Mesenchymal stem cell (in vitro differentiated cells and primary cell): Measurements from ENCODE around the gene ADAMTS19.

Experiments
- DNase-seq: peaks from one replicate; pipeline ENCODE4 v3.0.0-alpha.2; 2013
- H2AFZ ChIP-seq: one replicate; pipeline ENCODE4 v1.6.1; 2013; ENCODE audit warnings: low read depth, mild to moderate bottlenecking, control low read depth, inconsistent platforms, low read length, moderate library complexity
- H2AK5ac ChIP-seq: 2 replicates; pipeline ENCODE4 v1.6.1; 2013; ENCODE audit warnings: low read length, moderate library complexity, mild to moderate bottlenecking, inconsistent platforms; ENCODE audit not compliant: severe bottlenecking
- H2BK120ac ChIP-seq: one replicate; pipeline ENCODE4 v1.6.1; 2013; ENCODE audit warnings: low read depth, mild to moderate bottlenecking, inconsistent platforms, low read length, moderate library complexity
- H2BK12ac ChIP-seq, 2 experiments: one replicate each; pipeline ENCODE4 v1.6.1; 2013; ENCODE audit warnings: inconsistent platforms in 2 of 2, low read length in 2 of 2, mild to moderate bottlenecking in 2 of 2, moderate library complexity in 2 of 2, control low read depth in 1 of 2
- H2BK15ac ChIP-seq: one replicate; pipeline ENCODE4 v1.6.1; 2013; ENCODE audit warnings: mild to moderate bottlenecking, low read depth, inconsistent platforms; ENCODE audit not compliant: poor library complexity, severe bottlenecking
- H2BK5ac ChIP-seq: 2 replicates; pipeline ENCODE4 v1.6.1; 2013; ENCODE audit warnings: low read depth, mild to moderate bottlenecking, low read length, control low read depth, inconsistent platforms; ENCODE audit not compliant: poor library complexity, severe bottlenecking
- H3K14ac ChIP-seq, 2 experiments: one replicate each; pipeline ENCODE4 v1.6.1; 2013; ENCODE audit warnings: inconsistent platforms in 2 of 2, low read length in 2 of 2, control low read depth in 1 of 2, mild to moderate bottlenecking in 1 of 2, moderate library complexity in 1 of 2
- H3K18ac ChIP-seq, 2 experiments: one replicate each; pipeline ENCODE4 v1.6.1; 2013; ENCODE audit warnings: inconsistent platforms in 2 of 2, low read length in 2 of 2, control low read depth in 1 of 2, low read depth in 1 of 2, mild to moderate bottlenecking in 1 of 2
- H3K23ac ChIP-seq, 2 experiments: one replicate each; pipeline ENCODE4 v1.6.1; 2013; ENCODE audit warnings: inconsistent platforms in 2 of 2, low read length in 2 of 2, mild to moderate bottlenecking in 2 of 2, moderate library complexity in 2 of 2, control low read depth in 1 of 2
- H3K27ac ChIP-seq: 2 replicates; pipeline ENCODE4 v1.5.1; 2013; ENCODE audit warnings: mild to moderate bottlenecking, moderate library complexity, low read length, control low read depth, inconsistent platforms; ENCODE audit not compliant: poor library complexity, severe bottlenecking
- H3K27me3 ChIP-seq, 2 experiments: 2 replicates each; pipeline versions ENCODE4 v1.6.1 to v1.7.0; 2013; ENCODE audit warnings: low read length in 2 of 2, mild to moderate bottlenecking in 2 of 2, moderate library complexity in 2 of 2, control low read depth in 1 of 2, inconsistent platforms in 1 of 2; ENCODE audit not compliant: control insufficient read depth in 1 of 2, insufficient read depth in 1 of 2
- H3K36me3 ChIP-seq, 2 experiments: 2 replicates each; pipeline versions ENCODE4 v1.6.1 to v1.7.0; 2013; ENCODE audit warnings: low read length in 2 of 2, control low read depth in 1 of 2, inconsistent platforms in 1 of 2, low read depth in 1 of 2, mild to moderate bottlenecking in 1 of 2; ENCODE audit not compliant: insufficient read depth in 2 of 2, control insufficient read depth in 1 of 2
- H3K4ac ChIP-seq, 2 experiments: one replicate each; pipeline ENCODE4 v1.6.1; 2013; ENCODE audit warnings: inconsistent platforms in 2 of 2, low read length in 2 of 2, mild to moderate bottlenecking in 2 of 2, moderate library complexity in 2 of 2, control low read depth in 1 of 2, low read depth in 1 of 2
- H3K4me1 ChIP-seq: 2 replicates; pipeline ENCODE4 v1.6.1; 2013; ENCODE audit warnings: low read depth, low read length, control low read depth; ENCODE audit not compliant: control insufficient read depth, insufficient read depth
- H3K4me2 ChIP-seq: 2 replicates; pipeline ENCODE4 v1.6.1; 2013; ENCODE audit warnings: low read length, mild to moderate bottlenecking, inconsistent platforms; ENCODE audit not compliant: poor library complexity, severe bottlenecking
- H3K4me3 ChIP-seq, 2 experiments: 2 replicates each; pipeline versions ENCODE4 v1.5.1 to v1.7.0; 2013; ENCODE audit warnings: low read length in 2 of 2, mild to moderate bottlenecking in 2 of 2, control low read depth in 1 of 2, low read depth in 1 of 2; ENCODE audit not compliant: insufficient read depth in 1 of 2
- H3K79me1 ChIP-seq: replicated peaks from 2 replicates; pipeline ENCODE4 v1.6.1; 2013; ENCODE audit warnings: mild to moderate bottlenecking, control low read depth, low read length, inconsistent platforms; ENCODE audit not compliant: poor library complexity, severe bottlenecking
- H3K9ac ChIP-seq: 2 replicates; pipeline ENCODE4 v1.7.0; 2013; ENCODE audit warnings: mild to moderate bottlenecking, low read length, moderate library complexity
- H3K9me3 ChIP-seq: 2 replicates; pipeline ENCODE4 v1.7.0; 2013; ENCODE audit warnings: mild to moderate bottlenecking, low read length; ENCODE audit not compliant: control insufficient read depth
- H4K8ac ChIP-seq: one replicate; pipeline ENCODE4 v1.6.1; 2013; ENCODE audit warnings: inconsistent platforms, mild to moderate bottlenecking, low read length, moderate library complexity
- H4K91ac ChIP-seq: one replicate; pipeline ENCODE4 v1.6.1; 2013; ENCODE audit warnings: mild to moderate bottlenecking, low read length, inconsistent platforms
- WGBS: methylation state at CpG from one replicate; pipeline ENCODE4 v1.1.7; 2013; ENCODE audit warnings: mixed read lengths; 5-methylcytosine and 5-hydroxymethylcytosine counted together

Gene ADAMTS19

DNA sequence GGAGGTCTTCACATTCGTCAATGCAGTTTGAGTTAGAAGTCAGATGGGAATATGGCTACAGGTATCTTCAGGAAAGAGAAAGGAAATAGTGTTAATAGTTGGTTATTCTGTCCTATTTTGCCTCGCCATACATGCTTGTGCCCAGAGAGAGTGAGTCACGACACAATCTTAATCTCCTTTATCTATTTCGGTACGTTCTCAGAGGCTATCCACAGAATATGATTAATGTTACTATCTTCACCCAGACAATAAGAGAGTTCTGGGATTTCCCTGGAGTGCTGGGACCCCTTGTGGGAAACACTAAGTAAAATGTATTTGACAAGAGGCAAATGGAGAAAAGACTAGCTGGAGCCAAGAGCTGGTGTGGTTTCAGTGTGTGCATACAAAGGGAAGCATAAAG is 313.3 kb downstream of the ADAMTS19 start:
- Histone ChIP-seq H2BK15ac (no peak overlapping the region), H4K8ac (no peak overlapping the region), H3K4me2 (no peak overlapping the region), H3K14ac (no peak overlapping the region), H2BK12ac (no peak overlapping the region), H3K4me1 (no peaks in the 10 kb centered on the region), H3K36me3 (no peaks in the 10 kb centered on the region), H3K79me1 (no peaks in the 10 kb centered on the region), H2BK120ac (no peak overlapping the region), H3K9me3 (no peaks in the 10 kb centered on the region), H3K18ac (no peak overlapping the region), H4K91ac (no peak overlapping the region), H3K27ac (no peak overlapping the region), H2AK5ac (no peak overlapping the region), H2BK5ac (no peak overlapping the region), H3K27me3 (no peaks in the 10 kb centered on the region), H3K23ac (no peak overlapping the region), H3K9ac (no peak overlapping the region), H3K4ac (no peak overlapping the region), H3K4me3 (no peak overlapping the region), H2AFZ (no peak overlapping the region)
- no peak for DNase-seq
- whole genome bisulfite sequencing = 100% methylated on average over 1 of the region's 5 CpGs

DNA sequence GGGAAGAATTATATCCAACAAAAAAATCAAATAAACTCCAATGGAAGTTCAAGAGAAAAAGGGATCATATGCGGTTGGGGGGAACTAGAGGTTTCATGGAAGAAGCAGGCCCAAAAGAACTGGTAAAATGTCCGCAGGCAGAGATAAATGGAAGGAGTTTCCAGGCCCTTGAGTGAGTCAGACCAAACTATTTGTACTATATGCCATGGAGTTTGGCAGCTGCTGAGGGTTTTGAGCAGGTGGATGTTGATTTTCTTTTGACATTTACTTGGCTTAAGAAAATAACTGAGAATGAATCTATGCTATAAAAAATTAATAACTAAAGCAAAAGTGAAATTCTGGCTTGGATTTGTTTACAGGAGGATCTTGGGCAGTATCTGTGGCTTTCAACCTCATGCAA is 321.5 kb downstream of the ADAMTS19 start:
- H4K8ac ChIP-seq = no peak overlapping the region
- no peaks in the 10 kb centered on the region for H3K4me1 ChIP-seq
- no peak overlapping the region for H2BK12ac ChIP-seq
- H3K23ac ChIP-seq = no peak overlapping the region
- H2BK5ac ChIP-seq = no peak overlapping the region
- no peak overlapping the region for H2AFZ ChIP-seq
- H3K27ac ChIP-seq = no peak overlapping the region
- no peak overlapping the region for H2BK120ac ChIP-seq
- H2AK5ac ChIP-seq = no peak overlapping the region
- H3K27me3 ChIP-seq = no peaks in the 10 kb centered on the region
- H3K4me2 ChIP-seq = no peak overlapping the region
- no peak overlapping the region for H3K9ac ChIP-seq
- WGBS = 97% methylated on average over 2 of the region's 2 CpGs
- H3K4ac ChIP-seq = no peak overlapping the region
- no peak overlapping the region for H3K14ac ChIP-seq
- no peaks in the 10 kb centered on the region for H3K79me1 ChIP-seq
- H3K36me3 ChIP-seq = no peaks in the 10 kb centered on the region
- no peak overlapping the region for H2BK15ac ChIP-seq
- H4K91ac ChIP-seq = no peak overlapping the region
- no peak for DNase-seq
- no peaks in the 10 kb centered on the region for H3K9me3 ChIP-seq
- no peak overlapping the region for H3K18ac ChIP-seq
- no peak overlapping the region for H3K4me3 ChIP-seq
